ENCODE results near the gene NUP93. TPM values are rescaled to one million over a fixed set of nuclear protein-coding genes. Genes with fewer than 3 reads are reported as not detected.
A peak's percentile ranks its signal among the peaks of the same experiment; 100 is the strongest.

NUP93 gene
- total and polyA plus RNA-seq, 2 donors from 2014 or later, result 34.8 to 48.8 TPM

- no peak overlapping the region for H3K9ac ChIP-seq (ENCODE audit: low read length in 3 of 3)
- H3K27ac ChIP-seq (ENCODE audit: low read depth in 2 of 2, low read length in 2 of 2), result peak overlapping the region; percentile 77 to 92
- intact Hi-C loops (cut with DNase I), result no loop called here
- no peaks in the 10 kb centered on the region for H3K9me3 ChIP-seq (ENCODE audit: control insufficient read depth in 2 of 3, insufficient read depth in 1 of 3, low read length in 3 of 3)
- H3K27me3 ChIP-seq (ENCODE audit: control insufficient read depth, insufficient read depth, low read length), result no peaks in the 10 kb centered on the region
- TF ChIP-seq CTCF (IDR thresholded peaks at IDR 0.05; ENCODE audit: borderline replicate concordance, extremely low read depth, insufficient read depth), result no peak
- DNase-seq, result no peak
- peaks cover 0 to 3% (median 2%) of the 10 kb centered on the region in 3 donors for H3K36me3 ChIP-seq (ENCODE audit: control insufficient read depth in 2 of 3, insufficient read depth in 3 of 3, low read length in 3 of 3)
- H3K4me1 ChIP-seq (ENCODE audit: control insufficient read depth in 2 of 3, insufficient read depth in 2 of 3, low read depth in 1 of 3, low read length in 3 of 3), result peaks cover 8 to 52% (median 41%) of the 10 kb centered on the region in 3 donors
- H3K4me3 ChIP-seq (ENCODE audit: low read length in 3 of 3), result no peak overlapping the region
- no peak for FAIRE-seq
These were observed 117.4 kb downstream of the NUP93 start for GRCh38 chr16:56847173-56847910.

- FAIRE-seq (no peak), DNase-seq (peak in 1 of 5 donors; percentile 56)
- Histone ChIP-seq H3K9ac (ENCODE audit: low read length in 3 of 3) (peak overlapping the region in 2 of 3 donors; percentile 49 to 51), H3K36me3 (ENCODE audit: control insufficient read depth in 2 of 3, insufficient read depth in 3 of 3, low read length in 3 of 3) (peaks cover 0 to 2% (median 0%) of the 10 kb centered on the region in 3 donors), H3K27me3 (ENCODE audit: control insufficient read depth, insufficient read depth, low read length) (no peaks in the 10 kb centered on the region), H3K4me3 (ENCODE audit: low read length in 3 of 3) (no peak overlapping the region), H3K9me3 (ENCODE audit: control insufficient read depth in 2 of 3, insufficient read depth in 1 of 3, low read length in 3 of 3) (no peaks in the 10 kb centered on the region), H3K4me1 (ENCODE audit: control insufficient read depth in 2 of 3, insufficient read depth in 2 of 3, low read depth in 1 of 3, low read length in 3 of 3) (peaks cover 8 to 51% (median 41%) of the 10 kb centered on the region in 3 donors), H3K27ac (ENCODE audit: low read depth in 2 of 2, low read length in 2 of 2) (peak overlapping the region; percentile 77 to 92)
- intact Hi-C loops (cut with DNase I), result no loop called here
- TF ChIP-seq CTCF (IDR thresholded peaks at IDR 0.05; ENCODE audit: borderline replicate concordance, extremely low read depth, insufficient read depth), result no peak
These were observed 118.4 kb downstream of the NUP93 start for GRCh38 chr16:56848029-56848936.

- no peaks in the 10 kb centered on the region for H3K9me3 ChIP-seq (ENCODE audit: control insufficient read depth in 2 of 3, insufficient read depth in 1 of 3, low read length in 3 of 3)
- DNase-seq (peak in 1 of 5 donors; percentile 40), FAIRE-seq (no peak)
- intact Hi-C loops (cut with DNase I), result no loop called here
- peak overlapping the region; percentile 77 to 92 for H3K27ac ChIP-seq (ENCODE audit: low read depth in 2 of 2, low read length in 2 of 2)
- no peaks in the 10 kb centered on the region for H3K36me3 ChIP-seq (ENCODE audit: control insufficient read depth in 2 of 3, insufficient read depth in 3 of 3, low read length in 3 of 3)
- peaks cover 8 to 51% (median 41%) of the 10 kb centered on the region in 3 donors for H3K4me1 ChIP-seq (ENCODE audit: control insufficient read depth in 2 of 3, insufficient read depth in 2 of 3, low read depth in 1 of 3, low read length in 3 of 3)
- H3K9ac ChIP-seq (ENCODE audit: low read length in 3 of 3), result peak overlapping the region in 1 of 3 donors; percentile 49
- H3K27me3 ChIP-seq (ENCODE audit: control insufficient read depth, insufficient read depth, low read length), result no peaks in the 10 kb centered on the region
- peak overlapping the region in 1 of 3 donors; percentile 0 for H3K4me3 ChIP-seq (ENCODE audit: low read length in 3 of 3)
- no peak for TF ChIP-seq CTCF (IDR thresholded peaks at IDR 0.05; ENCODE audit: borderline replicate concordance, extremely low read depth, insufficient read depth)
These were observed 119.2 kb downstream of the NUP93 start for GRCh38 chr16:56848955-56849689.
